GM19452 (cell line): Measurements from ENCODE around the gene LRWD1.
A peak's percentile ranks its signal among the peaks of the same experiment; 100 is the strongest.

Experiments
- ATAC-seq: cut with Tn5 transposase; IDR thresholded peaks from one replicate; pipeline ENCODE4 v1.9.1; 2021; ENCODE audit not compliant: unreplicated experiment

LRWD1 gene

DNA sequence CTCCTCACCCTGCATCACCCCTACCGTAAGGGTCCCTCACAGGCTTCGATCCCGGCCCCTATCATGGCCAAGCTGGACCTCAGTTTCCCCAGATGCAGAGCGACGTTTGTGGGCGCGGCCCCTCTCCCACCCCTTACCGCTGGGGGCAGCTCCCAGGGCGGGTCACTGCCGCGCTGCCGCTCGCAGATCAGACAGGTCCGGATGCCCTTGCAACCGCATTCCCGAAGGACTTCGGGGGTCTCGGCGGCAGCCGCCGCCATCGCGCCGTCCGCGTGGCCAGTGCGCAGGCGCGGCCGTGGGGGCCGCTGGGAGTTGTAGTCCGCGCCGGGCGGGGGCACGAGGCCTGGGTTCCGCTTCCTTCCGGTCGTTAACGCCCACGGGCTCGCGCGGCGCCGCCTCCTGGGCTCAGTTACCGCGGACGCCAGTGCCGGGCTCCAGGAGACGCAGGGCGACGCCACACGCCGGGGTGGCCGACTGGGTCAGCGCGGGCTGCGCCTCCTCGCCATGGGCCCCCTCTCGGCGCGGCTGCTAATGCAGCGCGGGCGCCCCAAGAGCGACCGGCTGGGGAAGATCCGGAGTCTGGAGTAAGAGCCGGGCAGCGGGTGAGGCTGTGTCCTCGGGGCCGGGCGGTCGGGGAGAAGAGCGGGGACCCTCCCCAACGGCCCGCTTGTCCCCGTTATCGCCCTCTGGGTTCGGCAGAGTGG, at the start of gene LRWD1, which contains the start of gene ALKBH4:
Gene LRWD1 (plus strand): TSS at position 408 of the 704 bp plus-strand sequence. CDS start 97 bp downstream, at position 505.
Gene ALKBH4 (minus strand): TSS at position 287 of the 704 bp plus-strand sequence. CDS start 27 bp downstream, at position 260.
- peak; percentile 94 for ATAC-seq

DNA sequence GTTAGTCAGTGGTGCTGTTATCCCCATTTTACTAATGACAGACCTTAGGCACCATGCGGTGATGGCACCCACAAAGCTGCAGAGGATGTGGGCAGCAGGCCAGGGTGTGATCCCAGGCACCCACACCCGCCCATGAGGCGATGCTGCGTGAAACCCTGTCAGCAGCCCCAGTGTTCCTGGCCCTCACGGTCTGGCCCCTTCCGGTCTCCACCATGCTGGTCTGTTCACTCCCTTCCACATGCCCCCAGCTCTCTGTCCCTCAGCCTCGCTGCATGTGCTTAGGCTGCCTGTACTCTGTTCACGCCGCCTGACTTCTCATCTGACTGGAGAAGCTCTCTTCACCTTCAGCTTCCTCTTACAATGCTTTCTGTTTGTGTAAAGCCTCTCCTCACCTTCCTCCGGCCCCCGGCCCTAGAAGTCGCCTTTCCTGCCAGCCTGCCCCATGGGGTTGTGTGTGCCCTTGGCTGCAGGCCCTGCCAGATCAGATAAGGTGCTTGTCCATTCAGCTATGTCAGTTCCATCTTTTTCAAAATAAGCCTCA, 49.0 kb upstream of the LRWD1 start:
- ATAC-seq = peak; percentile 70

DNA sequence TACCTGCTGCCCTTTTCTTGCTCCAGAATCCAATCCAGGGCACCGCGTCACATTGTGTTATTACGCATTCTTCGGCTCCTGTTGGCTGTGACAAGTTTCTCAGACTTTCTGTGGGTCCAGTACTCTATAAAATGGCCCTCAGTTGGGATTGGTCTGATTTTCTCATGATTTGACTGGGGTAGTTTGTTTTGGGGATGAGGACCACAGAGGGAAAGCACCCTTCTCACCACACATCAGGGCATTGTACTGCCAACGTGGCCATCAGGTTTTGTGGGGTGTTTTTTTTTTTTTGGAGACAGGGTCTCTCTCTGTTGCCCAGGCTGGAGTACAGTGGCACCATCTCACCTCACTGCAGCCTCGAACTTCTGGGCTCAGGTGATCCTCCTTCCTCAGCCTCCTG, 48.4 kb upstream of the LRWD1 start:
- no peak for ATAC-seq

DNA sequence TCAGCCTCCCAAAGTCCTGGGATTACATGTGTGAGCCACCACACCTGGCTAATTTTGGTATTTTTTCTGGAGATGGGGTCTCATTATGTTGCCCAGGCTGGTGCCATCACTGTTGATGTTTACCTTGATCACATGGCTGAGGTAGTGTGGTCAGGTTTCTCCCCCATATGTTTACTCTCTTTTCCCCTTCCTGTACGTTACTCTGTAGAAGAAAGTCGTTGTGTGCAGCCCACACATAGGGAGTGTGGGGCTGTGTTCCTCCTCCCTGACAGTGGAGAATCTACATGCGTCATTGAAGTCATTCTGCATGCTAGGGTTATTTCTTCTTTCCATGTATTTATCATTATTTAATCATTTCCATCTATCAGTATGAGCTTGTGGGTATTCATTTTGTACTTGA, 47.7 kb upstream of the LRWD1 start:
- no peak for ATAC-seq

DNA sequence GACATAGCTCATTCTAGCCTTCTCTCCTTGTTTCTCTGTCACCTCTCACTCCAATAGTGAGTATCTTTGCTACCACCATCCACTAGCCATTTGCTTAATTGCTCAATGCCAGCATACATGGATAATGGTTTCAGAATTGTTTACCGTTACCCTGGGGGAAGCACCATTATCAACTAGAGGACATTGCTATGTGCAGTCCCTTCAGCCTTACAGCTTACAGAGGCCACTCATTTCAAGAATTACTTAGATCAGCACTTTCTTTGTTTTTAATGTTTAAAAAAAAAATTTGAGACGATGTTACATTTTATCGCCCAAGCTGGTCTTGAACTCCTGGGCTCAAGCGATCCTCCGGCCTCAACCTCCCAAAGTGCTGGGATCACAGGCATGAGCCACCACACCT, 46.2 kb upstream of the LRWD1 start:
- ATAC-seq = no peak

DNA sequence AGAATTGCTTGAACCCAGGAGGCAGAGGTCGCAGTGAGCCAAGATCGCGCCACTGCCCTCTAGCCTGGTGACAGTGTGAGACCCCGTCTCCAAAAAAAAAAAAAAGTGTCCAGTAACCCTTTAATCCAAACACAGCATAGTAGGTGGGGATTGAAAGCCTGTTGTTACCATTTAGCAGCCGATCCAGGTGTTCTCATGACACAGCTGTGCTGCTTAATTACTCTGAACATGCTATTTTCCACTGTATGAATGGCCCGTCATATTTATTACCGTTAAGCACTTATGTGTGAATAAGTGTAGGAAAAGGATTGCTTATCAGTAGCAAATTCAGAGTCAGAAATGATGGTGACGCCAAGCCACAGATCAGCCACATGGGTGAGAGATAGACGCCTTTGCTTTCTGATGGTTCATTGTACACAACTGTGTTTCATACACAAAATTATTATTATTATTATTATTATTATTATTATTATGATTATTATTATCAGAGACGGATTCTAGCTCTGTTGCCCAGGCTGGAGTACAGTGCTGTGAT, 43.0 kb upstream of the LRWD1 start:
- ATAC-seq = no peak

DNA sequence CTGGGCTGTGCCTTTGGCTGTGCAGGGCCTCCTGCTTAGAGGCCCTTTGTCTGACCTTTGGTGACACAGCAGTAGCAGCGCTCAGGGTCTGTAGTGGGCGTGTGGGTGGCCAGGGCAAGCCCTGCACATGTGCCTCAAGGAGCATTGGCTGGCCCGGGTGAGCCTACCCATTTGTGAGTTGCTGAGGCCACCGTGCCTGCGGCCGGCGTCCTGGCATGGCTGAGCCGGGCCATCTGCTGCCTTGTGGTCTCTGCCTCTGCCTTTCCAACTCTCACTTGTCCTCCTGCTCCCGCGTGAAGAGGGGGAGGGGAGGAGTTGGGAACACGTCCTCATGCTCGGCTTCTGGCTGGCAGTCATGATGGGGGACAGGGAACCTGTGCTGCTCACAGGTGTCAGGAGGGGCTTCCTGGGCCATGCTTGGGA, 40.6 kb upstream of the LRWD1 start:
- no peak for ATAC-seq

DNA sequence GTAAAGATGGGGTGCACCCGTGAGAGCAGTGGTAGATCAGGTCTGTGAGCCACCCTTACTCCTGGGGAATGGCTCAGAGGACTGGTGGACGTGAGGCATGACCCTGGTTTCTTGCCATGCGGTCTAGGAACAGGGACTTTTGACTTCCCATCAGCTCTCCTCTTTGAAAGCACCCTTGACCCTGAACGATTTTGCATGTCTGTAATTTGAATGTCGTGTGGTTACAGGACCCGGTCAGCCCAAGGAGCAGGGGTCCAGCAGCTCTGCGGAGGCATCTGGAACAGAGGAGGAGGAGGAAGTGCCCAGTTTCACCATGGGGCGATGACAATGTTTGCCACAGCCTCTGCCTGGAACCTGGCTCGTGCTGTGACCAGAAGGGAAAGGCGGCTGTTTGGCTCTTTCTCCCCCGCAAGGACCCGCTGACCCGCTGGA, 40.0 kb upstream of the LRWD1 start:
- ATAC-seq = no peak

DNA sequence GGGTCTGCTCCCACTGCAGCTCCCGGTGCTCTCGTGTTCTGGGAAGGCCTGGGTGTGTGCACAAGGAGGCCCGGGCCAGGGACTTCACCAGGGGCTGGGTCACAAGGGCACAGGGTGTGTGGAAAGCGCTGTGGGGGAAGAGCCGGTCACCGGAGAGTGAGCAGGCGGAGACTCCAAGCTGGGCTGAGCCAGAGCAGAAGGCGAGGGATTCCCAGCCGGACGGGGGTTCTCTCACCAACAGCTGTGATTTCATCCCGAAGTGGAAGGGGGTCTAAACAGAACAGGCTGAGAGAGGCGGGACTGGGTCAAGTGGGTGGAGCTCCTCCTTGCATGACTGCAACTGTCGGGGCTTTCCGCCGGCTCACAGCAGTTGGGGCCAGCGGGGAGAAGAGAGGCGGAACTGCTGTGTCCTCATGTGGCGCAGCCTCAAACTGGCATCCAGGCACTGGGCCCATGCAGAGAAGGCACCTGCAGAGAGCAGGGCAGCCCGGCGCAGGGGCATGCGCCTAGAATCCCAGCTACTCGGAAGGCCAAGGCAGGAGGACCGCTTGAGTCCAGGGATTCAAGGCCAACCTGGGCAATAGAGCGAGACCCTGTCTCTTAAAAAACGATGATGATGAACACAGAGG, 39.0 kb upstream of the LRWD1 start:
- peak; percentile 67 for ATAC-seq

DNA sequence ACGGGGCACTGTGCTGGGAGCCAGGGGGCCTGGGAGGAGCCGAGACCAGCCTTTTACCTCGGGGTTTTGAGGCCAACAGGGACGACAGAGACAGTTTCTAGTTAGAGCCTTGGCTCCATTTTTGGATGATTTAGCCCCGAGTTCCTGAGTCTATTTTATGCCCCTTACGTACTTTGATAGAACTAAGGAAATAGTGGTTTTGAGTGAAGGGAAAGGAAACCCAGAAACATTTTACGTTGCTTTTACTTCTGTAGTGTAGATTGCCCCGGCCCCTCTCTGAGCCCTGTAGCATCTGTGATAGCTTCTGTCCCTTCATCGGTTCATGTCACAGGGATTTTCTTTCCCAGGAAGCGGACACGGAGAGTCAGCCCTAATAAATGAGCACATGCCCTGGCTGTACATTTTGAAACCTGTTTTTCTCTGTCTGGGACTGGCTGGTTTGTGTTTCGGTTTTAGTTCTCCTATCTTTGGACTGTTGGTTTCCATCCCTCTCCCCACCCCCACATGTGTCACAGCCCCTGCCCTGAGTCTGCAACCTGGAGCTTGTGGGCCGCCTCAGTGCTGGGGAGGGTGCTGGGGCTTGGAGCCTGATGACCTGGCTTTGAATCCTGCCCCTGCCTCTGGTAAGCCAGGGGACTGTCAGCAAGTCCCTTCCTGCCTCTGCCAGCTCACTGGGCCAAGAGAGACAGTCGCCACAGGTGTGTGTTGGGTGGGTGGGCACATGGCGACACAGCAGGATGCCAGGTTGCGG, 38.3 kb upstream of the LRWD1 start:
- peak; percentile 45 for ATAC-seq

DNA sequence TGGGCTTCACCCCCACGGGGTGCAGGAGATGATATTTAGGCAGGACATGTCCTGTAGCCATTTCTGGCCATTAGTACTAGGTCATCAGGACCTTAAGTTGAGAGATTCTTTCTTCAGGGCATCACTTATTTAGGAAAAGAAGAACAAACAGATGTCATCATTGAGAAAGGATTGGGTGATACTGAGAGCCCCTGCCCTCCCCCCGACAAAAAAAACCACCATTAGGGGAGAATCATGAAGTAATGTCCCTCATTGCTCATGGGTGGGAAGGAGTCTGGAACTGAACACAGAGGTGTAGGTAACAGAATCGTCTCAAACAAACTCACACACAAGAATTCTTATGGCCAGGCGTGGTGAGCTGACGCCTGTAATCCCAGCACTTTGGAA, 37.8 kb upstream of the LRWD1 start:
- no peak for ATAC-seq

DNA sequence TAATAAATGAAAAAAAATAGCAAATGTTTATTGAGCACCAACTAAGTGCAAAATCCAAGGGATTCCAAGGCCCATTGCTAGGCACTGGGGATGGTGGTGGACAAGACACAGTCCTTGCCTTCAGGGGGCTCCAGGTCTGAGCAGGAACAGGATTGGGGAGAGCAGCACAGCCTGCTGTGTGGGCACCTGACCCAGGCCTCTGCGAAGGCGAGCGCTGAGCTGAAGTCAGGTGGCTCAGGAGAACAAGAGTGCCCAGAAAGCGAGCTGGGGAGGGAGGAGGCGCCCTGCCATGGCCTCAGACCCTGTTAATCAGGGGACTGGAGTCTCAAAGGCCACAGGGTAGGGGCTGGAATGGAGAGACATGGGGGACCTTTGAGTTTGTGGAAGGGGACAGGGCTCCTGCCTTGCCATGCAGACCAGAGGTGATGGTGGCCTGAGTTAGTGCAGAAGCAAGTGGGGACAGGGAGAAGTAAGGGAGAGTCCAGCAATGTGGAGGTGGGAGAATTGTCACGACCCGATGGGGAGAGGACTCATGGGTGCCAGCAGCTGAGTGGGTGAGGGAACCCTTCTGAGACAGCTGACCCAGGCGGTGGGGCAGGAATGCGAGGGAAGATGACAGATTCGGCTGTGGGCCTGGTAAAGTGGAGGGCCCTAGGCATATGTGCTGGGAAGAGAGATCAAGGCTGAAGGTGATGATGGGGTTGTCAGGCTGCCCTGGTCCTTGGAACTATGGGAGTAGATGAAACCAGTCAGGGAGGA, 35.5 kb upstream of the LRWD1 start:
- no peak for ATAC-seq

DNA sequence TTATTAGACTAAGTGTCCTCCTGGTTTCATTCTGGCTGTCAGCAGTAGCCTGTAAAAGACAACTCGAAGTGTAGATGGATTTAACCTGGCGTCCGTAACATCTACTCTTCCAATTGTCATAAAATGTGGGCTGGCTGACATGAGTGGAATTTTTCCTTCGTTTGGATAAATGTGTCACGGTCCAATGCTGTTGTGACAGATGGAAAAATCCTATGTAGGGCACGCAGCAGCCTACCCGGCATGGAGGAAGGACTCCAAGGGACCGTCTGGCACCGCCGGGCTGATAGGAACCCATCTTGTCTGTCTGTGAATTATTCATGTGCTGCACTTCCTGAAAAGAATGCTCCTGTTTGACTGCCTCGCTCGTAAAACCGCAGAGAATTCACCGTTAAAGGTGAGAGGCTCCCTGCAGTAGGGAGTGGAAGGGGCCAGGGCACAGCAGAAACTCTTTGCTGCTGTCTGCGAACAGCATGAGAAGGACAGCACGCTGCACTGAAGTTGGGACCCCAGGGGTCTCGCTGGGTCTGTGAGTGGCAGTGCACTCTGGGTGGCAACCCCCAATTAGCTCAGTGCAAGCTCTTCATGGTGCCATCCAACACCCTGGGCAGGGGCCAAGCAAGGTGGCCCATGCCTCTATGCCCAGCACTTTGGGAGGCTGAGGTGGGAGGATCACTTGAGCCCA, 33.0 kb upstream of the LRWD1 start:
- no peak for ATAC-seq

DNA sequence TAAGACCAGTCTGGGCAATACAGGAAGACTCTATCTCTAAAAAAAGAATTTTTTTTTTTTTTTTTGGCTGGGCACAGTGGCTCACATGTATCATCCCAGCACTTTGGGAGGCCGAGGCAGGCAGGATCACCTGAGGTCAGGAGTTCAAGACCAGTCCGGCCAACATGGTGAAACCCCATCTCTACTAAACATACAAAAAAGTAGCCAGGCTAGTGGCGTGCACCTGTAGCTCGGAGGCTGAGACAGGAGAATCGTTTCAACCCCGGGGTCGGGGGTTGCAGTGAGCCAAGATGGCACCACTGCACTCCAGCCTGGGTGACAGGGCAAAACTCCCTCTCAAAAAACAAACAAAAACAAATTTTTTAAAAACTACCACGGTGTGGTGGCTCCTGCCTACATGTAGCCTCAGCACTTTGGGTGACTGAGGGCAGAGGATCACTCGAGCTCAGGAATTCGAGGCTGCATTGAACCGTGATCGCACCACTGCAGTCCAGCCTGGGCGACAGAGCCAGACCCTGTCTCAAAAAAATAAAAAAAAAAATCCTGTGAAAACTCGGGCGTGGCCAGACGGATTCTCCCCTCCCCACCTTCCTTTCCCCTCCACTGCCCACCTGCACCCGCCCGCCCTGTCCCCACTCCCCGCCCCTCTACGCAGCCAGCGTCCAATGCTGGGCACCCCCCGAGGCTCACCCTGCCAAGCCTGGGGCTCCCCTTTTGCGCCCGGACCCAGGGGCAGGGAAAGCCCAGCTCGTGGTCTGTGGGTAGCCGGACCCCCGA, 32.2 kb upstream of the LRWD1 start:
- peak; percentile 32 for ATAC-seq

DNA sequence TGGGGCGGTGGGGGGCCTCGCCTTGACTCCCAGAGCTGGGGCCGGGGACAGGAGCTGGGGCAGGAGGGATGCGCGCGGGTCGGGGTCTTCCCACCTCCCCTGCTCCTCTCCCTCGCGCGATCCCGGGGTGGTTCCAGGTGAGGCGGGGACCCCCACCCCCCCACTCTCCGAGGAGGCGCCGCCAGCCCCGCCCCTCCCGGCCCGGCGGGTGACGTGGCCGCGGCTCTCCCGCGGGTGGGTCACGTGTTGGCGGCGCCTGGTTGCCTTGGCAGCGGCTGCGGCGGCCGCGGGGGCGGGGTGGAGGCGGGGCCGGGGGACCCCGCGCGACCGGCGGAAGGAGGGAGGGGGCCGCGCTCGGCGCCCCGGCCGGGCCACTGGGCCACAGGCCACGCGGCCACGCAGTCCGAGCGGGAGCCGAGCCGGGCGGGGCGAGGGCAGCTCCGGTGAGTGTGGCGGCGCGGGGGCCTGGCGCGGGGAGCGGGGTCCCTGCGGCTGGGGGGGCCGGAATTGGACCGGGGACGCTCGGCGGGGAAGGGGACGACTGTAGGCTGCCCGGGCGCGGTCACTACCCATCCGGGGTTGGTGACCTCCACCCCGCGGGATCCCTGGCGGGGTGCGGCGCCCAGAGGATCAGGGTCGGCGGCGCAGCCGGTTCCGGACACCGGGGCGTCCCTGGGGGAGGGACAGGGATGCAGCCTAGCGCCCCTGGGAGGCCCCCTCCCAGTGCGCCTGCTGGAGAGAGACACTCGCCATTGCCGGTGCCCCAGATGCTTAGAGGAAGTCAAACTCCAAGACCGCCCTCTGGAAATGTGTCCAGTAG, 31.4 kb upstream of the LRWD1 start, which contains the start of gene ORAI2:
Gene ORAI2 (plus strand): TSS at position 357 of the 820 bp plus-strand sequence. CDS start 5,382 bp downstream, outside the sequence.
- peak; percentile 59 for ATAC-seq

DNA sequence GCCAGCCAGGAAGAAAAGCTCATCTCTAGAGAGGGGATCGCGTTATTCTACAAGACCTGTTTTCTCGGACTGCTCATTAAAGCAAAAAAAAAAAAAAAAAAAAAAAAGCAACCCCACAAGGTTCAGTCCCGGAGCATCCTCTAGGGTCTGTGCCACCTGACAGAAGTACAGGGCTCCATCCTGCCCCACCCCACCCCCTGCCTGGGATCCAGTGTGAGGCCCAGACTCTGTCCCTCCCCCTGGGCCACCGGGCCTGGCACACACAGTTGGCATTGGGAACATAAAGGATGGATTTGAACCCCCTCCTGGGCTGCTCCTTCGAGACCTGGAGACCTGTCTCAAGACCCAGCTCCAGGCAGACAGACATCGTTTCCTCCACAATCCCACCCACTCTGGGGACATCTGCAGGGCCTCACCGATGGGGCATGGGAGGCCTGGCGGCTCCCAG, 30.7 kb upstream of the LRWD1 start:
- no peak for ATAC-seq

DNA sequence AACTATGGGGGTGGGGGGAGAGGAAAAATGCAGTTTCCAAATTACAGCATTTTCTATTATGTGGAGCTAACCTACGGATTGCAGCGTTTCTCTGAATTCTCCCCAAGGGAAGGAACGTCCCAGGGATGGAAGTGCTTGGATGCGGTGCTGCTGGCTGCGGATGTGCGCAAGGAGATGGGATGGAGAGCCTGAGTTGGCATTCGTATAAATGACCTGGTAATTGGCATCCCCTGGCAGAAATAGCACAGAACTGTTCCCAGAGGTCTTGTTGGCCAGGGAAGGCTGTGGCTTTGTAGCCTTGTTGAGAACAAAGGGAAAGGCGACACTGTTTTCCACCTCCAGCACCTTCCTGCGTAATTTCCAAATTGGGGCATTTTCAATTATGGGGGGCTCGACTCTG, 28.7 kb upstream of the LRWD1 start:
- ATAC-seq = no peak
